GM19025 (cell line): ENCODE data around the gene POU5F1.
"Not testable (repeated sequence)": the region's sequence is repeated elsewhere in the genome, so short reads cannot be mapped to it uniquely, and the experiment has no call there.

Experiments
- ATAC-seq: cut with Tn5 transposase; IDR thresholded peaks from one replicate; pipeline ENCODE4 v1.9.1; 2021; ENCODE audit warnings: mild to moderate bottlenecking, low read depth, moderate library complexity; ENCODE audit not compliant: unreplicated experiment

POU5F1 gene

GRCh38 chr6:31170600-31170881 is at the start of gene POU5F1:
Gene POU5F1 (minus strand): TSS chr6:31170682. CDS start chr6:31170620, 62 bp downstream.
- no peak for ATAC-seq

GRCh38 chr6:31216208-31216898 is 45.9 kb upstream of the POU5F1 start:
- ATAC-seq = no peak

- not testable (repeated sequence) for ATAC-seq
Observed at GRCh38 chr6:31215216-31215615, 44.7 kb upstream of the POU5F1 start.

- ATAC-seq = no peak
Observed at GRCh38 chr6:31214516-31214915, 44.0 kb upstream of the POU5F1 start.

GRCh38 chr6:31210741-31211532 is 40.5 kb upstream of the POU5F1 start:
- no peak for ATAC-seq

- no peak for ATAC-seq
Observed at GRCh38 chr6:31210123-31210522, 39.6 kb upstream of the POU5F1 start.

GRCh38 chr6:31209137-31209536 is 38.7 kb upstream of the POU5F1 start:
- ATAC-seq = no peak

- ATAC-seq = no peak
Observed at GRCh38 chr6:31208506-31208905, 38.0 kb upstream of the POU5F1 start.

GRCh38 chr6:31205638-31206037 is 35.2 kb upstream of the POU5F1 start:
- no peak for ATAC-seq

GRCh38 chr6:31204751-31205145 is 34.3 kb upstream of the POU5F1 start:
- no peak for ATAC-seq

GRCh38 chr6:31203345-31203979 is 33.0 kb upstream of the POU5F1 start:
- peak; percentile 41 for ATAC-seq

GRCh38 chr6:31202259-31203166 is 32.0 kb upstream of the POU5F1 start:
- no peak for ATAC-seq

GRCh38 chr6:31199105-31199452 is 28.6 kb upstream of the POU5F1 start:
- not testable (repeated sequence) for ATAC-seq

GRCh38 chr6:31197559-31198305 is 27.2 kb upstream of the POU5F1 start:
- ATAC-seq = peak; percentile 72

GRCh38 chr6:31196251-31197022 is 26.0 kb upstream of the POU5F1 start:
- not testable (repeated sequence) for ATAC-seq

- not testable (repeated sequence) for ATAC-seq
Observed at GRCh38 chr6:31195308-31195979, 25.0 kb upstream of the POU5F1 start.

GRCh38 chr6:31194061-31194834 is 23.8 kb upstream of the POU5F1 start:
- ATAC-seq = no peak

- ATAC-seq = no peak
Observed at GRCh38 chr6:31193206-31193605, 22.7 kb upstream of the POU5F1 start.
